Measurements from ENCODE around the gene P4HB. TPM values are rescaled to one million over a fixed set of nuclear protein-coding genes. Genes with fewer than 3 reads are reported as not detected.

Gene P4HB
- polyA plus RNA-seq, 2 donors = 582 to 595 TPM

DNA sequence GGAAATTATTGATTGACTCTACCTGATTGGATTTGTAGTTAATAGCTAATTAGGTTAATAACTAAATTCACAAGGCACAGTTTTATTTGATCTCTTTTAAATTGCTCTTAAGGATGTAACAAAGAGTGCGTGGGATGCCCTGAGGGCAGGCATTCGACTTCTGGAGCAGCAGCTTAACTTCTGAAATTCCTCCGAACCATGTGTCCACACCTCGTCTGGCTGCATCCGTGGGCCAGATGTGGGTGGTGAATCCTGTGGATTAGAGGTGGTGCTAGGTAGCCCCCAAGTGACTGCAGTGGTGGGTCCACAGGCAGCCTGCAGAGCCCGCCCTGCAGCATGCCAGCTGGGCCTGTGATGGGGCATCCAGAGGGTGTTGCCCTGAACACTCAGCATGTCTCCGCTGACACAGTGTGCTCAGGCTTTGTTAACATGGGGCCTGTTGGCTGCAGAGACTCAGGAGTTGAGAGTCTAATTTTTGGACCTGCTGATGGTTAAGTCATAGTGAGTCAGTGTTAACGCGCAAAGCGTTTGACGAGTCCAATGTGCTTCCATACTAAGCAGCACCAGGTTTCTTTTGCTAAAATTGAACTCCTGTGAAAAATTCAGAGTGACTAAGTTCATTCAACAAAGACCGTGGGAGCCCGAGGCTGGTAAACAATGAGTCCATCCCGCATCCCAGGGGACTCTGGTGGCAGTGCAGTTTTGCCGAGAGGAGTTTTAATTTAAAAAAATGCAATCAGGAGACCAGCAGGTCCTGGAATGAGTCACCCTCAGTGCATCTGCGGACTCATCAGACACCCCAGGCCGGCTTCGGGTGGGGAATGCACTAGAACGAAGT is 37.9 kb upstream of the P4HB start:
- no peaks in the 10 kb centered on the region for H3K9me3 ChIP-seq (ENCODE audit: control insufficient read depth in 2 of 2, insufficient read depth in 1 of 2, low read depth in 1 of 2, low read length in 1 of 2)
- no peaks in the 10 kb centered on the region for H3K27me3 ChIP-seq (ENCODE audit: control insufficient read depth in 1 of 2, insufficient read depth in 2 of 2, low read length in 2 of 2)
- no peak overlapping the region for H3K4me3 ChIP-seq (ENCODE audit: low read depth in 1 of 2, low read length in 2 of 2)
- H3K4me1 ChIP-seq (ENCODE audit: control insufficient read depth in 2 of 2, insufficient read depth in 2 of 2, low read length in 1 of 2) = peaks cover 5 to 20% of the 10 kb centered on the region in 2 donors
- 78 to 87% methylated on average over 19 of the region's 19 CpGs for WGBS, 2 donors
- H3K36me3 ChIP-seq (ENCODE audit: control insufficient read depth in 2 of 2, insufficient read depth in 2 of 2, low read length in 1 of 2) = peaks cover 0 to 32% of the 10 kb centered on the region in 2 donors
- no peak overlapping the region for H3K27ac ChIP-seq (ENCODE audit: low read depth in 2 of 2, low read length in 1 of 2)

DNA sequence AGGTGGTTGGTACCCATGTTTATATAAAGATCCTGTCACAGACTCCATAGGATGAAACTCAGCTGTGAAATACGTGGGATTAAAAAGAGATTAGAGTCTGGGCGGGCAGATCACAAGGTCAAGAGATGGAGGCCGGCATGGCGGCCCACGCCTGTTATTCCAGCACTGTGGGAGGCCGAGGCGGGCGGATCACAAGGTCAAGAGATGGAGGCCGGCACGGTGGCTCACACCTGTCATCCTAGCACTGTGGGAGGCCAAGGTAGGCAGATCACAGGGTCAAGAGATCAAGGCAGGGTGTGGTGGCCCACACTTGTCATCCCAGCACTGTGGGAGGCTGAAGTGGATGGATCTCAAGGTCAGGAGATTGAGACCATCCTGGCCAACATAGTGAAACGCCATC is 35.1 kb upstream of the P4HB start:
- H3K27ac ChIP-seq (ENCODE audit: low read depth in 2 of 2, low read length in 1 of 2) = no peak overlapping the region
- peaks cover under 1 to 6% of the 10 kb centered on the region in 2 donors for H3K4me1 ChIP-seq (ENCODE audit: control insufficient read depth in 2 of 2, insufficient read depth in 2 of 2, low read length in 1 of 2)
- H3K9me3 ChIP-seq (ENCODE audit: control insufficient read depth in 2 of 2, insufficient read depth in 1 of 2, low read depth in 1 of 2, low read length in 1 of 2) = no peaks in the 10 kb centered on the region
- H3K4me3 ChIP-seq (ENCODE audit: low read depth in 1 of 2, low read length in 2 of 2) = no peak overlapping the region
- H3K27me3 ChIP-seq (ENCODE audit: control insufficient read depth in 1 of 2, insufficient read depth in 2 of 2, low read length in 2 of 2) = no peaks in the 10 kb centered on the region
- peaks cover 0 to 30% of the 10 kb centered on the region in 2 donors for H3K36me3 ChIP-seq (ENCODE audit: control insufficient read depth in 2 of 2, insufficient read depth in 2 of 2, low read length in 1 of 2)
- 93 to 94% methylated on average over 11 of the region's 11 CpGs for WGBS, 2 donors

DNA sequence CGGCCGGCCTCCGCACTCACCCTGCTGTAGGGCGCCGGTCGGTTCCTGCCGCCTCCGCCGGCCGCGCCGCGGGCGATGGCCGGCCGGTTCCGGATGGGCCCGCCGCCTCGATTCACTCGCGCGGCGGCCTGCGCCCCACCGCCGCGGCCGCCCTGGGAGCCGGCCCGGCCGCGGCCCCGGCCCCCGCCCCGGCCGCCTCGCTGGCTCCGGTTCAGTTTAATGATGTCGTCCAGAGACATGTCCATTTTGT is 30.9 kb upstream of the P4HB start:
- Histone ChIP-seq H3K36me3 (ENCODE audit: control insufficient read depth in 2 of 2, insufficient read depth in 2 of 2, low read length in 1 of 2) (peaks cover 16 to 38% of the 10 kb centered on the region in 2 donors), H3K4me1 (ENCODE audit: control insufficient read depth in 2 of 2, insufficient read depth in 2 of 2, low read length in 1 of 2) (peaks cover 3 to 9% of the 10 kb centered on the region in 2 donors), H3K4me3 (ENCODE audit: low read depth in 1 of 2, low read length in 2 of 2) (peak overlapping the region; percentile 88 to 91), H3K27ac (ENCODE audit: low read depth in 2 of 2, low read length in 1 of 2) (peak overlapping the region; percentile 93 to 96), H3K9me3 (ENCODE audit: control insufficient read depth in 2 of 2, insufficient read depth in 1 of 2, low read depth in 1 of 2, low read length in 1 of 2) (no peaks in the 10 kb centered on the region), H3K27me3 (ENCODE audit: control insufficient read depth in 1 of 2, insufficient read depth in 2 of 2, low read length in 2 of 2) (no peaks in the 10 kb centered on the region)
- WGBS, 2 donors = 1% methylated on average over 29 to 40 of the region's 40 CpGs

DNA sequence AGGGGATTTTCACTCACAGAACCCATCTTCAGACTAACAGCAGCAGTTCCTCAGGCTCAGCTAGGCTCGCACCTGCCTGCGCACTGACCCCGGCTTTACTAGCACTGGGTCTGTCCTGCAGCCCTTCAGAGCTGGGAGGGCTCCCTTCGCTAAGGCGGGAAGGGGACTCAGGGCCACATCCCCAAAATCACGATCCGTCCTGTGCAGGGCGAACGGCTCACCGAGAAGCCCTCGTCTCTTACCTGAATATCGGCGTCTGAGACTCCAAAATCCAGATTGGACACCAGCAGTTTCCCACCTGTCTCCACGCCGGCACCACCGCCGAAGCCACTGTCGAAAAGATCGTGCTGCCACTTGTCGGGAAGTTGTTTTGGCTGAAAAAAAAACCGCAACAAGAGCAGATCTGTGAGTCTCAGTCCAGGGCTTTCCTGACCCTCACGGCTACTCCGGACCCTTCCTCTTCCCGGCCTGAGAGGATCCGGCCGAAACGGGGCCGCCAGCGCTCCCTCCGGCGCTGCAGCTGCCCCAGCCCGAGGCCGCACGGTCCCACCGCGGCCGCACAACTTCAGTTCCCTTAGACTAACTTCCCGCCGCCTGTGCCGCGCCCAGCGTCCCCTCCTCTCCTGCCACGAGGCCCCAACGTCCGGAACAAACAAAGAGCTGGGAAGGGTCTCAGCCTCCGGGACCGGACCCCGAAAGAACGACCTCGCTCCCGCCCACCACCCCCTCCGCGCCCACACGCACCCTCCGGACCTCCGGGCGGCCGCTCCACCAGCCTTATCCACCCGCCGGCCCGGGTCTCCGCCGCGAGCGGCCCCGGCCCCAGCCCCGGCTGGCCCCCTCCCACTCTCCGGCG is 30.3 kb upstream of the P4HB start:
- WGBS, 2 donors = 7 to 8% methylated on average over 56 to 69 of the region's 69 CpGs

GRCh38 chr17:81889602-81890001 is 29.3 kb upstream of the P4HB start:
- Histone ChIP-seq H3K9me3 (ENCODE audit: control insufficient read depth in 2 of 2, insufficient read depth in 1 of 2, low read depth in 1 of 2, low read length in 1 of 2) (no peaks in the 10 kb centered on the region), H3K27ac (ENCODE audit: low read depth in 2 of 2, low read length in 1 of 2) (no peak overlapping the region), H3K4me3 (ENCODE audit: low read depth in 1 of 2, low read length in 2 of 2) (no peak overlapping the region), H3K36me3 (ENCODE audit: control insufficient read depth in 2 of 2, insufficient read depth in 2 of 2, low read length in 1 of 2) (peaks cover 16 to 43% of the 10 kb centered on the region in 2 donors), H3K27me3 (ENCODE audit: control insufficient read depth in 1 of 2, insufficient read depth in 2 of 2, low read length in 2 of 2) (no peaks in the 10 kb centered on the region), H3K4me1 (ENCODE audit: control insufficient read depth in 2 of 2, insufficient read depth in 2 of 2, low read length in 1 of 2) (peaks cover 3 to 15% of the 10 kb centered on the region in 2 donors)
- WGBS, 2 donors = 89 to 90% methylated on average over 9 of the region's 9 CpGs

More for the DNA sequence above, 30.3 kb upstream of the P4HB start:
- Histone ChIP-seq H3K27me3 (ENCODE audit: control insufficient read depth in 1 of 2, insufficient read depth in 2 of 2, low read length in 2 of 2) (no peaks in the 10 kb centered on the region), H3K4me3 (ENCODE audit: low read depth in 1 of 2, low read length in 2 of 2) (peak overlapping the region; percentile 88 to 91), H3K27ac (ENCODE audit: low read depth in 2 of 2, low read length in 1 of 2) (peak overlapping the region; percentile 93 to 96), H3K9me3 (ENCODE audit: control insufficient read depth in 2 of 2, insufficient read depth in 1 of 2, low read depth in 1 of 2, low read length in 1 of 2) (no peaks in the 10 kb centered on the region), H3K36me3 (ENCODE audit: control insufficient read depth in 2 of 2, insufficient read depth in 2 of 2, low read length in 1 of 2) (peaks cover 16 to 38% of the 10 kb centered on the region in 2 donors), H3K4me1 (ENCODE audit: control insufficient read depth in 2 of 2, insufficient read depth in 2 of 2, low read length in 1 of 2) (peaks cover 3 to 12% of the 10 kb centered on the region in 2 donors)

DNA sequence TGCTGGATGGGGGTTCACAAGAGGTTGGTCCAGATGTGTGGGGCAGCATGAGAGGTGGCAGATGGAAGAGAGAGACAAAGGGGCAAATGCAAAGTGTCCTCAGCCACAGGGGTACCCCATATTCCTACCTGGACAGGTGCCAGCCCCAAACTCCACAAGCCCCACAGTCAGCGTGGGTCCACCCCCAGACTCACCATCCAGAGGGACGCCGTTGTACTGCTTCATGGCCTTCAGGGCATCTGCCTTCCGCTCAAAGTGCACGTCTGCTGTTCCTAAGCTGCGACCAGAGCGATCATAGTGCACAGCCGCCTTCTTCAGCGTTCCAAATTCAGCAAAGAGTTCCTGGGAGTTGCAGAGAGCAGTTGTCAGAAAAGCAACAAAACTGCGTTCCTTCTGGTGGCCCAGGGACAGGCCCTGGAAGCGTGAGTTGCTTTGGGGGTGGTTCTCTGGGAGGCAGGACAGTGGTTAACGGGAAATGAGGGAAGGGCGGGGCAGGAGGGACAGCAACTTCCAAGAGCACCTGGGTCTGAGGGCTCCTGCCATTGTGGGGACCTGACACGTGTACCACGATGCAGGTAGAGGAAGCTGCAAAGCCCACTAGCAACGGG is 28.8 kb upstream of the P4HB start:
- H3K36me3 ChIP-seq (ENCODE audit: control insufficient read depth in 2 of 2, insufficient read depth in 2 of 2, low read length in 1 of 2) = peaks cover 16 to 45% of the 10 kb centered on the region in 2 donors
- H3K4me1 ChIP-seq (ENCODE audit: control insufficient read depth in 2 of 2, insufficient read depth in 2 of 2, low read length in 1 of 2) = peaks cover 3 to 15% of the 10 kb centered on the region in 2 donors
- H3K27ac ChIP-seq (ENCODE audit: low read depth in 2 of 2, low read length in 1 of 2) = no peak overlapping the region
- H3K27me3 ChIP-seq (ENCODE audit: control insufficient read depth in 1 of 2, insufficient read depth in 2 of 2, low read length in 2 of 2) = no peaks in the 10 kb centered on the region
- H3K9me3 ChIP-seq (ENCODE audit: control insufficient read depth in 2 of 2, insufficient read depth in 1 of 2, low read depth in 1 of 2, low read length in 1 of 2) = no peaks in the 10 kb centered on the region
- no peak overlapping the region for H3K4me3 ChIP-seq (ENCODE audit: low read depth in 1 of 2, low read length in 2 of 2)
- WGBS, 2 donors = 91 to 93% methylated on average over 16 of the region's 16 CpGs

DNA sequence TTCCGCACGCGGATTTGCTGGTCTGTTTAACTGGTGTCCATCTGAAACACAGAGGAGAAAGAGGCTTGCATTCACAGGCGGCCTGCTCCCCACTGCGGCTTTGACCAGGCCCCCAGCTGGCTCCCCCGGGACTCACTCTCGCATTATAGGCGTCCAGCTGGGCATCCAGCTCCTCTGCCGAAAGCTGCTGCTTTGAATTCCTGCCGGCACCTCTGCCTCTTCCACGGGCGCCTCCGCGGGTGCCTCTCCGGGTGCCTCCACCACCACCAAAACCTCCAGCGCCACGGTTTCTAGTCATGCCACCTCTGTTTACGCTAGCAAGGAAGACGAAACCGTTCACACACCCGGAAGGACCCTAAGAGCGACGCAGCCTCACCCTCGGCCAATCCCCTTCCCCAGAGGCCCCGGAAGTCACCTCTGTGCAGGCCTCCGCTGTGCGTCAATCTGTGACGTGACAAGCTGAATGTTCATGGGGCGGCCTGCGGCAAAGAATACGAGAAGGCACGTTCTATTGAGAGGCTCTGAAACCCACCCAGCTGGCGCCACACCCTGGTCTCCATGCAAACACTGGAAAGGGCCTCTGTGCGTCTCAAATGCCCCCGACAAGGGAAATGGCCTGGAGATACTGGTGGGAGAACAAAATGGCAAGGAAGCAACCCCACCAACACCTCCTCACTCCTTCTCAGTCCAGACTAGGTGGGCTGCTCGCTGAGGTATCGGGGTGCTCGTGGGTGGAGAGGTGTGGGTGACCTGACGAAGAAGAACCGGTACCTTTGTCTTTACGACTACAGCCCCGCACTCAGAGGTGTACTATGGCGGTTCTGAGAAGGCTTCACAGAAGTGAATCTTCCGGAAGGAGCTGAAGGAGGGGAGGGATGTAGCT is 28.0 kb upstream of the P4HB start:
- Histone ChIP-seq H3K9me3 (ENCODE audit: control insufficient read depth in 2 of 2, insufficient read depth in 1 of 2, low read depth in 1 of 2, low read length in 1 of 2) (no peaks in the 10 kb centered on the region), H3K27me3 (ENCODE audit: control insufficient read depth in 1 of 2, insufficient read depth in 2 of 2, low read length in 2 of 2) (no peaks in the 10 kb centered on the region), H3K4me1 (ENCODE audit: control insufficient read depth in 2 of 2, insufficient read depth in 2 of 2, low read length in 1 of 2) (peaks cover 3 to 15% of the 10 kb centered on the region in 2 donors), H3K36me3 (ENCODE audit: control insufficient read depth in 2 of 2, insufficient read depth in 2 of 2, low read length in 1 of 2) (peaks cover 16 to 45% of the 10 kb centered on the region in 2 donors), H3K27ac (ENCODE audit: low read depth in 2 of 2, low read length in 1 of 2) (no peak overlapping the region), H3K4me3 (ENCODE audit: low read depth in 1 of 2, low read length in 2 of 2) (no peak overlapping the region)
- WGBS, 2 donors = 94 to 95% methylated on average over 44 of the region's 44 CpGs

DNA sequence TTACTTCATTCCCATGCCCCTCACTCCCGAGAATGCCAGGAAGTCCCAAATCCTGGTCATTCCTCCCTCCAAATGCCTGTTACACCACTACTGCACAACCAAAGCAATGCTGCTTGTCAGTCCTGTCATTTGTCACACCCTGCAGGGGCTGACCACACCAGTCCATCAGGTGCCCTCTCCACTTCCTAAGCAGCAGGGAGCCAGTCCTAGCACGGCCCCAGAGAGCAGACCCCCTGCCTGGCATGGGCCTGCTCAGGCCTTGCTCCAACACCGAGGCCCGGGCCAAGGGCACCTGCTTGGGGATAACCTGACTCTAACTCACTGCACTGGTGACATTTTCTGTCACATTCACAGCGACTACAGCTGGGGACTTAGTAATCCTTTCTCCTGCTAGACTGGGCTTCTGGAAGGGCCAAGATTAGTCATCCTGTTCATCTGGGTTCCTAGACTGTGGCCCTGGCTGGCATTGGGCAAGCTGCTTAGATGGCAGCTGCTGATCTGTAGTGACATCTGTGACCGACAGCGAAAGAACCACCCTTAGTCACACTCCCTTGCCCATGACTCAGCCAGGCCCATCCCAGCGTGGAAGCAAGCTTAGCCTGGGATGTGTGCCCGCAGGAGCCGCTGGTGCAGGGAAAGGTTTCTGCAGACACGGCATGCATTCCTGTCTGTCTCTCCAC is 25.7 kb upstream of the P4HB start:
- peaks cover 16 to 45% of the 10 kb centered on the region in 2 donors for H3K36me3 ChIP-seq (ENCODE audit: control insufficient read depth in 2 of 2, insufficient read depth in 2 of 2, low read length in 1 of 2)
- peak overlapping the region; percentile 85 to 93 for H3K27ac ChIP-seq (ENCODE audit: low read depth in 2 of 2, low read length in 1 of 2)
- H3K27me3 ChIP-seq (ENCODE audit: control insufficient read depth in 1 of 2, insufficient read depth in 2 of 2, low read length in 2 of 2) = no peaks in the 10 kb centered on the region
- H3K4me3 ChIP-seq (ENCODE audit: low read depth in 1 of 2, low read length in 2 of 2) = no peak overlapping the region
- no peaks in the 10 kb centered on the region for H3K9me3 ChIP-seq (ENCODE audit: control insufficient read depth in 2 of 2, insufficient read depth in 1 of 2, low read depth in 1 of 2, low read length in 1 of 2)
- 62 to 75% methylated on average over 11 of the region's 11 CpGs for WGBS, 2 donors
- peaks cover 3 to 15% of the 10 kb centered on the region in 2 donors for H3K4me1 ChIP-seq (ENCODE audit: control insufficient read depth in 2 of 2, insufficient read depth in 2 of 2, low read length in 1 of 2)
